Stimulated activated effector memory CD8-positive, alpha-beta T cell treated with anti-CD3 and anti-CD28 coated beads, Interleukin-12 subunit alpha, Interleukin-12 subunit beta, amount 100 ng/mL, for 72 hours (primary cell): ENCODE data around the gene VAMP8.
"Not testable (repeated sequence)": the region's sequence is repeated elsewhere in the genome, so short reads cannot be mapped to it uniquely, and the experiment has no call there.

Experiments used
- ATAC-seq: fragments of 150-1000 bp; cut with Tn5 transposase; 2 replicates; pipeline ENCODE4 v1.10.0; 2021
- DNase-seq, 2 donors: peaks; one replicate each; pipeline ENCODE4 v3.0.0; 2021 to 2022; ENCODE audit warnings: low spot score in 2 of 2
- H3K27ac Mint-ChIP-seq: one replicate; pipeline ENCODE4 v1.8.0; 2022; ENCODE audit warnings: mild to moderate bottlenecking, mixed read lengths
- H3K36me3 Mint-ChIP-seq: one replicate; pipeline ENCODE4 v1.8.0; 2022; ENCODE audit warnings: mild to moderate bottlenecking, mixed read lengths
- H3K4me1 Mint-ChIP-seq: one replicate; pipeline ENCODE4 v1.8.0; 2022; ENCODE audit warnings: mixed read lengths
- H3K4me3 Mint-ChIP-seq: one replicate; pipeline ENCODE4 v1.8.0; 2022; ENCODE audit warnings: mild to moderate bottlenecking, mixed read lengths
- H3K9me3 Mint-ChIP-seq: one replicate; pipeline ENCODE4 v1.8.0; 2022; ENCODE audit warnings: mixed read lengths

The VAMP8 gene

DNA sequence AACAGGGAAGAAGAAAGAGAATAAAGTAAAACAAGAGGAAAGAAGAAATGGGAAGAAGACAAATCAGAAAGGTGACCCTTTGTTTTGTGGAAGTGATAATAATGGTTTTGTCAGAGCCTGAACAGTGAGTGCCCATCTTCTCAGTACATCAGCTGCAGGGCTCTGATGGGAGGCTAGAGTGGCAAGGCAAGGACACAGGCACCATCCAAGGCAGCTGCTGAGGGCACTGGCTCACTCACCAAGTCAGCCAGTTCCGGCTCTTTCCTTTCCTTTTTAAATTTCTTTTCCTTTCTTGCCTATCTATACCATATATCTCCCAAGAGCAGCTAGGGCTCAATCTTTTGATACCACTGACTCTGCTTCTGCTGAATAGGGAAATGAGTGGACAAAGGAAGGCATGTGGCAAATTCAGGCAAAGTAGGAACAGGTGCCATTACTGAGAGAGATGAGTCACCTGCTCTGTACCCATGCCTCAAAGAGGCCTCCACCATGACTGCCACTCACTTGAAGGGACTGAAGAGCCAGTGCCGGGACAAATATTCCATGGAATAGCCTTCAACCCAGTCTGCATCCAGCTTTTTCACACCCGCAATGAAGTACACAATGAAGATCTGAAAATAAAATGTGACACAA lies 22.3 kb upstream of the VAMP8 start:
- ATAC-seq: no peak
- Mint-ChIP-seq H3K27ac (peak overlapping the region; percentile 8), H3K9me3 (no peaks in the 10 kb centered on the region), H3K36me3 (peaks cover 90% of the 10 kb centered on the region), H3K4me1 (peaks cover 8% of the 10 kb centered on the region), H3K4me3 (no peak overlapping the region)
- no peak for DNase-seq

DNA sequence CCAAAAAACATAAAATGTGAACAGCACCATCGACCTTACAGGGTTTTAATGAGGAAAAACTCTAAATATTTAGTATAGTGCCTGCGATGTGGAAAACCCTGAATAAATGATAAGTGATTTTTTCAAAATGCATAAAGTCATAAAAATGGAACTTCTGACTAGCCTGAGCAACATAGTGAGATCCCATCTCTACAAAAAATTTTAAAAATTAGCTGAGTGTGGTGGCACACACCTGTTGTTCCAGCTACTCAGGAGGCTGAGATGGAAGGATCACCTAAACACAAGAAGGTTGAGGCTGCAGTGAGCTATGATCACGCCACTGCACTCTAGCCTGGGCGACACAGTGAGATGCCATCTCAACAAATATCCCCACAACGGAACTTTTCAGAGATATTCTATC lies 20.3 kb upstream of the VAMP8 start:
- Mint-ChIP-seq H3K4me3 (no peak overlapping the region), H3K27ac (no peak overlapping the region), H3K36me3 (peaks cover 77% of the 10 kb centered on the region), H3K9me3 (no peaks in the 10 kb centered on the region), H3K4me1 (peaks cover 19% of the 10 kb centered on the region)
- ATAC-seq: no peak
- DNase-seq: no peak

DNA sequence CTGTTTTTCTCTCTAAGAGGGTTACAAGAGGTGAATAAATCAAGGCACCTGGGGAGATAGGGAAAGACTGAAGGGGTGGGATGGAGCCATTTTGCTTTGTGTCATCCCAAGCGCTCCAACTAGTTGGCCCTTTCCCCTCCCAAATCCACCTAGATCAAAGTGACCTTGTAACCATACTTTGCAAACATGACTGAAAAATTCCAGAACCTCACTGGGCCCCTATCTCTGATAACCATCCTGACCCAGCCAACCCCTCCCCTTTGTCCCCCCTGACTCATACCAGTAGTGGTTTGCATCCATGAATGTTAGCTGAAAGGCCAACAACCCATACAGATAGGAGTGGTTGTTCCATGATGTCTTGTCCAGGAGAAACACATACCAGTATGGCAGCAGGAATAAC lies 19.2 kb upstream of the VAMP8 start:
- Mint-ChIP-seq H3K9me3 (no peaks in the 10 kb centered on the region), H3K36me3 (peaks cover 68% of the 10 kb centered on the region), H3K4me1 (peaks cover 24% of the 10 kb centered on the region), H3K4me3 (no peak overlapping the region), H3K27ac (no peak overlapping the region)
- no peak for DNase-seq
- ATAC-seq: no peak

GRCh38 chr2:85560403-85560726 lies 17.0 kb upstream of the VAMP8 start:
- H3K9me3 Mint-ChIP-seq, DNase-seq, ATAC-seq: not testable (repeated sequence)
- peak overlapping the region; percentile 92 for H3K4me3 Mint-ChIP-seq
- H3K27ac Mint-ChIP-seq: peak overlapping the region; percentile 91
- H3K4me1 Mint-ChIP-seq: peaks cover 24% of the 10 kb centered on the region
- peaks cover 46% of the 10 kb centered on the region for H3K36me3 Mint-ChIP-seq

- Mint-ChIP-seq H3K4me3 (peak overlapping the region; percentile 92), H3K9me3 (no peaks in the 10 kb centered on the region), H3K4me1 (peaks cover 24% of the 10 kb centered on the region), H3K36me3 (peaks cover 41% of the 10 kb centered on the region), H3K27ac (peak overlapping the region; percentile 91)
- ATAC-seq (peak; percentile 60), DNase-seq (no peak)
These were observed 16.5 kb upstream of the VAMP8 start for GRCh38 chr2:85560812-85561279.

DNA sequence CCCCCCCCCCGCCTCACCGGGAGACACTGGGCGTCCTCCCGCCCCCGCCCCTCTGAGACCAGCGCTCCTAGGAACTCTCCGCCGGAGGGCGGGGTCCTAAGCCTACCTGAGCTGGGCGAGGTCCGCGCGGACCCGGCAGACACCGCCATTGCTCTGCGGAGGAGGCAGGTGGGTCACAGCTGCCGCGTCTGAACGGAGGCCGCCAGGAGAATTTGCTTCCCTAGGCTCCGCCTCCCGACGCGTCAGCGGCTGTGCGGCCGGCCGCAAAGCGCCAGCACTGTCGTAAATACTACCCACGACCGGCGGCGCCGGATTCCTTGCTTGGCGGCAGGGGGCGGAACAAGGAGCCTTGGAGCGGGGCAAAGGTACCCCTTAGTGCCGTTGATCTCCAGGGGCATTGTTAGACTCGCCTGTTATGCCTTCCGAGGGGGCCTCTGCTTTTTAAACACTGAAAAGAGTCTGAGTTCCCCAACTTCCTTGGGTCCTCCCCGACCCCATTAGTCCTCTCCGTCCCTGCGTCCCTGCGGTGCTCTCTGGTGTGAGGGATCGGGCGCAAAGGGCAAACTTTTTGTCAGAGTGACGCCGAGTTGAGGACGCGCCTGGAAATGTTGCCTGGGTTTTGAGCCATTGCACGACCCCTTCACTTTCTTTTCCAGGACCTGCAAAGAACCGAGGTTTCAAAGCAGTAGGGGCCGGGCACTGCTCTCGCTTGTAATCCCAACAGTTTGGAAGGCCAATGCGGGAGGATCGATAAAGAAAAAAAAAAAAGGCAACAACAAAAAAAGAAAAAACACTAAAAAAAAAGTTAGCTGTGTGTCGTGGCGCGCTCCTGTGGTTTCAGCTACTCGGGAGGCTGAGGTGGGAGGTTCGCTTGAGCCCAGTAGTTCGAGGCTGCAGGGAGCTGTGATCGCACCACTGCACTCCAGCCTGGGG lies 15.8 kb upstream of the VAMP8 start, which contains the start of gene GGCX:
TSS of gene GGCX (minus strand) at position 214 of the 933 bp plus-strand sequence. CDS start at position 149, 65 bp downstream.
- peak; percentile 96 for ATAC-seq
- peak within 1 kb of the TSS; percentile 92 for H3K4me3 Mint-ChIP-seq
- peak; percentile 74 to 92 for DNase-seq
- peaks cover 34% of the 10 kb centered on the region for H3K36me3 Mint-ChIP-seq
- H3K27ac Mint-ChIP-seq: peak within 1 kb of the TSS; percentile 91
- peaks cover 24% of the 10 kb centered on the region for H3K4me1 Mint-ChIP-seq
- no peaks in the 10 kb centered on the region for H3K9me3 Mint-ChIP-seq

GRCh38 chr2:85564144-85564563 lies 13.2 kb upstream of the VAMP8 start:
- ATAC-seq: no peak
- Mint-ChIP-seq H3K27ac (no peak overlapping the region), H3K4me3 (no peak overlapping the region)

DNA sequence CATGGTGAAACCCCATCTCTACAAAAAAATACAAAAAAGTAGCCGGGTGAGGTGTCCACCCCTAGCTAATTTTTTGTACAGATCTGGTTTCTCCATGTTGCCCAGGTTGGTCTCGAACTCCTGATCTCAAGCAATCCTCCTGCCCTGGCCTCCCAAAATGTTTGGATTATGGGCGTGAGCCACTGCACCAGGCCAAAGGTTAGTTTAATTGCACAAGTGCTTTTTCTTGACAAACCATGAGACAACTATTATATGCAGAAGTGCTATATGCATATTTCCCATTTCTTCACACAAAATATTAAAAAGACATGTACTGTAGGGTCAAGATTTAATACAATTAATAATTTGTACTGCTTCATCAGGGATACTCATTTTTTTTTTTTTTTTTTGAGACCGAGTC lies 11.1 kb upstream of the VAMP8 start:
- peaks cover 7% of the 10 kb centered on the region for H3K36me3 Mint-ChIP-seq
- DNase-seq: no peak
- H3K4me1 Mint-ChIP-seq: peaks cover 5% of the 10 kb centered on the region
- no peaks in the 10 kb centered on the region for H3K9me3 Mint-ChIP-seq
- H3K27ac Mint-ChIP-seq: no peak overlapping the region
- no peak for ATAC-seq
- H3K4me3 Mint-ChIP-seq: no peak overlapping the region

More at GRCh38 chr2:85564144-85564563, 13.2 kb upstream of the VAMP8 start:
- Mint-ChIP-seq H3K9me3 (no peaks in the 10 kb centered on the region), H3K36me3 (peaks cover 11% of the 10 kb centered on the region), H3K4me1 (peaks cover 24% of the 10 kb centered on the region)
- DNase-seq: no peak

- Mint-ChIP-seq H3K36me3 (peaks cover 7% of the 10 kb centered on the region), H3K27ac (no peak overlapping the region), H3K4me3 (no peak overlapping the region)
These were observed 1.6 kb upstream of the VAMP8 start for GRCh38 chr2:85575739-85576138.

DNA sequence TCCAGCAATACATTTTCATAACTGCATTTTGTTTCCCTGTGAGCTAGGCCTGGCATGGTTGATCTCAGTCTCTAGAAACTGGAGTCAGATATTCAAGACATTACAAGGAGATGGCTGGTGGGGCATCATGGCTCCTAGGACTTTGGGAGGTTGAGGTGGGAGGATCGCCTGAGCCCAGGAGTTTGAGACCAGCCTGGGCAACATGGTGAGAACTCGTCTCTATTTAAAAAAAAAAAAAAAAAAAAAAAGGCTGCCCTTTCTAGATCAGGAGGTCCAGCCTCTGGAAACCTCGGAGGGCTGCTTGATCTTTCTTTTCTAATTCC lies 362 bp upstream of the VAMP8 start:
- Mint-ChIP-seq H3K4me1 (peaks cover 35% of the 10 kb centered on the region), H3K9me3 (no peaks in the 10 kb centered on the region)

More at GRCh38 chr2:85575739-85576138, 1.6 kb upstream of the VAMP8 start:
- no peak for DNase-seq
- Mint-ChIP-seq H3K9me3 (no peaks in the 10 kb centered on the region), H3K4me1 (peaks cover 30% of the 10 kb centered on the region)
- no peak for ATAC-seq

GRCh38 chr2:85578243-85579180 lies 1.1 kb downstream of the VAMP8 start:
- Mint-ChIP-seq H3K9me3 (no peaks in the 10 kb centered on the region), H3K4me1 (peaks cover 39% of the 10 kb centered on the region), H3K27ac (peak overlapping the region; percentile 96), H3K4me3 (peak overlapping the region; percentile 94), H3K36me3 (peaks cover 27% of the 10 kb centered on the region)
- ATAC-seq (peak; percentile 49), DNase-seq (no peak)

More for the DNA sequence above, 362 bp upstream of the VAMP8 start:
- ATAC-seq (no peak), DNase-seq (no peak)
- peak overlapping the region; percentile 94 for H3K4me3 Mint-ChIP-seq
- H3K27ac Mint-ChIP-seq: peak overlapping the region; percentile 96
- H3K36me3 Mint-ChIP-seq: peaks cover 15% of the 10 kb centered on the region

- Mint-ChIP-seq H3K36me3 (peaks cover 27% of the 10 kb centered on the region), H3K4me1 (peaks cover 44% of the 10 kb centered on the region), H3K9me3 (no peaks in the 10 kb centered on the region)
These were observed 2.0 kb downstream of the VAMP8 start for GRCh38 chr2:85579266-85579935.

DNA sequence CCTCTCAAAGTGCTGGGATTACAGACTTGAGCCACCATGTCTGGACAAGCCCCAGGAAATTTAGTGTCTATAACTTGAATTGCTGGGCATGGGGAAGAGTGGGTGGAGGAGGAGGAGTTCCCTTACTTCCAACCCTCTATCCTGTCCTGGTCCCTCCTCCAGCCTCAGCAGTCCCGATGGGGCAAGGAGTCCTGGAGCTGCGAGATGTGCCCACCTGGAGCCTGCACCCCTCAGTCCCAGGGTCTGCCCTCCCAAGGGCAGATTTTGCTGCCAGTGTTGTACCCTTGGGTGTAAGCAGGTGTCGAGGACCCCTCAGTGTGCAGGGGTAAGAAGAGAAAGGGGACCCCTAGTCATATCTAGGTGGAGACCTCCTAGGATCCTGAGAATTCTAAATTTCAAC lies 2.8 kb downstream of the VAMP8 start:
- no peak overlapping the region for H3K4me3 Mint-ChIP-seq
- peaks cover 50% of the 10 kb centered on the region for H3K4me1 Mint-ChIP-seq
- no peaks in the 10 kb centered on the region for H3K9me3 Mint-ChIP-seq
- ATAC-seq (no peak), DNase-seq (no peak)
- H3K27ac Mint-ChIP-seq: peak overlapping the region; percentile 67
- peaks cover 27% of the 10 kb centered on the region for H3K36me3 Mint-ChIP-seq

More at GRCh38 chr2:85579266-85579935, 2.0 kb downstream of the VAMP8 start:
- H3K4me3 Mint-ChIP-seq: peak overlapping the region; percentile 94
- peak overlapping the region; percentile 96 for H3K27ac Mint-ChIP-seq
- ATAC-seq (no peak), DNase-seq (no peak)

DNA sequence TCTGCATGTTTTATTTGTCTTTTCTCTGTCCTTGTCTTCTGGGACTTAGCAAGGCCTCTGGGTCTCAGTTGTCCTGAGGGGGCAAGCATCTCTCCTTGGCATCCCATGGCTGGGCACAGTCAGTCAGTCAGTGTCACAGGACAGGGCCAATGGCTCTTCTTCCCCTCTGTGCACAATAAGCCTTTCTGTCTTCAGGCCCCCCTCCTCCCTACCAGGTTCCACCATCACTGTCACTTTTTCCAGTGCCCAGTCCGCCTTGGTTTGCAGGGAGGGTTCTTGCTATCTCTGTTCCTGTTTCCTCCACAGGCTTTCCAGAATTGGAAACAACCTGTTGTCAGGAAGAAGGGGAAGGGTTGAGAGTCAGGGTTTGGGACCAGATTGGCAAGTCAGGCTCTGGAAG lies 5.1 kb downstream of the VAMP8 start:
- peak overlapping the region; percentile 90 for H3K27ac Mint-ChIP-seq
- ATAC-seq (no peak), DNase-seq (no peak)
- peaks cover 27% of the 10 kb centered on the region for H3K36me3 Mint-ChIP-seq
- no peak overlapping the region for H3K4me3 Mint-ChIP-seq
- no peaks in the 10 kb centered on the region for H3K9me3 Mint-ChIP-seq
- peaks cover 56% of the 10 kb centered on the region for H3K4me1 Mint-ChIP-seq
